IPS-15b (cell line): Measurements from ENCODE around the gene MYO1F.

ENCODE experiments used
- H3K27me3 ChIP-seq: one replicate; pipeline ENCODE4 v1.6.1; 2013; ENCODE audit warnings: low read length; ENCODE audit not compliant: control insufficient read depth, insufficient read depth
- H3K36me3 ChIP-seq: one replicate; pipeline ENCODE4 v1.6.1; 2013; ENCODE audit warnings: low read length; ENCODE audit not compliant: control insufficient read depth, insufficient read depth
- H3K4me1 ChIP-seq: one replicate; pipeline ENCODE4 v1.6.1; 2013; ENCODE audit warnings: mild to moderate bottlenecking, low read length; ENCODE audit not compliant: control insufficient read depth, insufficient read depth
- H3K4me3 ChIP-seq: one replicate; pipeline ENCODE4 v1.5.1; 2013; ENCODE audit warnings: low read depth, low read length
- H3K9ac ChIP-seq: one replicate; pipeline ENCODE4 v1.6.1; 2013; ENCODE audit warnings: low read depth, mild to moderate bottlenecking, low read length
- H3K9me3 ChIP-seq: one replicate; pipeline ENCODE4 v1.6.1; 2013; ENCODE audit warnings: mild to moderate bottlenecking, low read length; ENCODE audit not compliant: control insufficient read depth, insufficient read depth

The MYO1F gene

GRCh38 chr19:8494158-8494557 is 83.1 kb downstream of the MYO1F start:
- Histone ChIP-seq H3K9me3 (no peaks in the 10 kb centered on the region), H3K4me3 (no peak overlapping the region), H3K4me1 (no peaks in the 10 kb centered on the region), H3K36me3 (no peaks in the 10 kb centered on the region), H3K9ac (no peak overlapping the region), H3K27me3 (no peaks in the 10 kb centered on the region)

- Histone ChIP-seq H3K4me1 (no peaks in the 10 kb centered on the region), H3K36me3 (peaks cover 21% of the 10 kb centered on the region), H3K4me3 (no peak overlapping the region), H3K9ac (no peak overlapping the region), H3K27me3 (no peaks in the 10 kb centered on the region), H3K9me3 (no peaks in the 10 kb centered on the region)
Observed at GRCh38 chr19:8491574-8491973, 85.7 kb downstream of the MYO1F start.

- Histone ChIP-seq H3K36me3 (peaks cover 28% of the 10 kb centered on the region), H3K4me1 (no peaks in the 10 kb centered on the region)
Observed at GRCh38 chr19:8490873-8491272, 86.4 kb downstream of the MYO1F start.

GRCh38 chr19:8490395-8490760 is 86.9 kb downstream of the MYO1F start:
- Histone ChIP-seq H3K9ac (no peak overlapping the region), H3K9me3 (no peaks in the 10 kb centered on the region), H3K4me3 (no peak overlapping the region), H3K36me3 (peaks cover 33% of the 10 kb centered on the region), H3K27me3 (no peaks in the 10 kb centered on the region), H3K4me1 (no peaks in the 10 kb centered on the region)

More at GRCh38 chr19:8490873-8491272, 86.4 kb downstream of the MYO1F start:
- Histone ChIP-seq H3K9me3 (no peaks in the 10 kb centered on the region), H3K27me3 (no peaks in the 10 kb centered on the region), H3K9ac (no peak overlapping the region), H3K4me3 (no peak overlapping the region)

GRCh38 chr19:8489561-8490394 is 87.5 kb downstream of the MYO1F start:
- Histone ChIP-seq H3K4me1 (no peaks in the 10 kb centered on the region), H3K9ac (peak overlapping the region; percentile 60), H3K36me3 (peaks cover 39% of the 10 kb centered on the region), H3K9me3 (no peaks in the 10 kb centered on the region), H3K4me3 (no peak overlapping the region), H3K27me3 (no peaks in the 10 kb centered on the region)

GRCh38 chr19:8488365-8488764 is 88.9 kb downstream of the MYO1F start:
- no peak overlapping the region for H3K9ac ChIP-seq
- H3K27me3 ChIP-seq, result no peaks in the 10 kb centered on the region
- H3K9me3 ChIP-seq, result no peaks in the 10 kb centered on the region
- H3K4me1 ChIP-seq, result no peaks in the 10 kb centered on the region
- peaks cover 51% of the 10 kb centered on the region for H3K36me3 ChIP-seq
- H3K4me3 ChIP-seq, result no peak overlapping the region

- Histone ChIP-seq H3K4me1 (no peaks in the 10 kb centered on the region), H3K9ac (no peak overlapping the region), H3K9me3 (no peaks in the 10 kb centered on the region), H3K27me3 (no peaks in the 10 kb centered on the region), H3K36me3 (peaks cover 60% of the 10 kb centered on the region), H3K4me3 (no peak overlapping the region)
Observed at GRCh38 chr19:8487137-8487851, 89.9 kb downstream of the MYO1F start.

- H3K9me3 ChIP-seq, result no peaks in the 10 kb centered on the region
- H3K4me3 ChIP-seq, result no peak overlapping the region
- H3K9ac ChIP-seq, result no peak overlapping the region
- H3K36me3 ChIP-seq, result peaks cover 62% of the 10 kb centered on the region
- H3K27me3 ChIP-seq, result no peaks in the 10 kb centered on the region
- H3K4me1 ChIP-seq, result no peaks in the 10 kb centered on the region
Observed at GRCh38 chr19:8486661-8487136, 90.5 kb downstream of the MYO1F start.

- no peak overlapping the region for H3K4me3 ChIP-seq
- no peaks in the 10 kb centered on the region for H3K27me3 ChIP-seq
- H3K9me3 ChIP-seq, result no peaks in the 10 kb centered on the region
- peaks cover 62% of the 10 kb centered on the region for H3K36me3 ChIP-seq
- H3K9ac ChIP-seq, result no peak overlapping the region
- peaks cover 4% of the 10 kb centered on the region for H3K4me1 ChIP-seq
Observed at GRCh38 chr19:8485561-8486371, 91.5 kb downstream of the MYO1F start.

- Histone ChIP-seq H3K36me3 (peaks cover 62% of the 10 kb centered on the region), H3K4me1 (peaks cover 4% of the 10 kb centered on the region)
Observed at GRCh38 chr19:8484331-8484894, 92.8 kb downstream of the MYO1F start.

GRCh38 chr19:8483165-8483564 is 94.1 kb downstream of the MYO1F start:
- Histone ChIP-seq H3K27me3 (no peaks in the 10 kb centered on the region), H3K9me3 (no peaks in the 10 kb centered on the region), H3K4me1 (peaks cover 4% of the 10 kb centered on the region), H3K9ac (no peak overlapping the region), H3K4me3 (no peak overlapping the region), H3K36me3 (peaks cover 61% of the 10 kb centered on the region)

More at GRCh38 chr19:8484331-8484894, 92.8 kb downstream of the MYO1F start:
- Histone ChIP-seq H3K9me3 (no peaks in the 10 kb centered on the region), H3K4me3 (no peak overlapping the region), H3K27me3 (no peaks in the 10 kb centered on the region), H3K9ac (no peak overlapping the region)
